Measurements from ENCODE around the gene FAM120AOS.

FAM120AOS gene
- total RNA-seq: 59.1 to 76.6 (median 69.9) reads per million in 3 donors

DNA sequence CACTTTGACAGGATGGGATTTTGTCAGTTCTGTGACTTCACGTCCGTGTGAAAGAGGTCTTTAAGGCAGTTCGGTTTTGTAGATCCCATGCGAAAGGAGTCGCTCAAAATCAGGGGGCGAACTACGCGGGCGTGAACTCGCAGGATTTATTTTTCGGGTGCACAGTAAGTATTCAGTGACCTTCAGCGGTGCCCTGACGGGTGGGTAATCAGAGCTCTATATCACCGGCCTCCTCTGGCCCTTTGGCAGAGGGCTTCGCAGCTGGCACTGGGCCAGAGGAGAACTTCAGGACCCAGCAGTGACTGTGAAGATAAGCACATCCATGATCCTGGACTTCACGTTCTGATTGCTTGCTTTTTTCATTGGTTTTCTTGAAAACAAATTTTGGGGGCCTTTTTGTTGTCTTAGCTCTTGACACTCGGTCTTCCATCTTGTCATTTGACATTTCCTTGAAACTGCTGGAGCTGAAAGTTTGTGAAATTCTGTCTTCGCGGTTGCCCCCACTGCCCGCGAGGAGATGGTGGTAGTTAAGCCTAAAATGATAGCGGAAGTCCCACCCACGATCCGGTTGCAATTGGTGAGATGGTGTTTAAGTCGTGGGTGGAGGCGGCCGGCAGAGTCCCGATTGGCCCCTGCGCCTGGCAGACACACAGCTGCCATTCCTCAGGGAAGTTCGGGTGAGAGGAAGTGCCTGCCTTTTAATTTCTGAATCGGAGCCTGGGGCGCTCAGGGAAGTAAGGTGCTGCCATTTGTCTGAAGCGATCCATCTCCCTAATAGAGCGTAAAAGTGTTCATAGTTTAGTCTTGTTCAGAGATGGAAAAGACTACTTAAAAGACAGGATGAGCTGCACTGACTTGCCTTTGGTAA is at the start of gene FAM120AOS:
Gene FAM120AOS, minus strand, starts transcription at position 535 of the 868 bp plus-strand sequence. CDS start 872 bp downstream, outside the sequence.
- Histone ChIP-seq H3K27ac (ENCODE audit: insufficient read depth, low read length, poor library complexity, severe bottlenecking) (peak within 1 kb of the TSS; percentile 72), H3K4me1 (ENCODE audit: control insufficient read depth, insufficient read depth, low read length, poor library complexity, severe bottlenecking) (peaks cover 18% of the 10 kb centered on the region), H3K9me3 (ENCODE audit: control insufficient read depth, low read length) (no peaks in the 10 kb centered on the region), H3K4me3 (ENCODE audit: insufficient read depth, low read depth, low read length, poor library complexity, severe bottlenecking) (peak within 1 kb of the TSS; percentile 77), H3K27me3 (replicated peaks; ENCODE audit: control insufficient read depth, insufficient read depth, low read length, poor library complexity, severe bottlenecking) (no peaks in the 10 kb centered on the region), H3K36me3 (ENCODE audit: control insufficient read depth, insufficient read depth, low read length) (peaks cover under 1% of the 10 kb centered on the region)
- peak; percentile 74 to 84 (median 83) for DNase-seq

DNA sequence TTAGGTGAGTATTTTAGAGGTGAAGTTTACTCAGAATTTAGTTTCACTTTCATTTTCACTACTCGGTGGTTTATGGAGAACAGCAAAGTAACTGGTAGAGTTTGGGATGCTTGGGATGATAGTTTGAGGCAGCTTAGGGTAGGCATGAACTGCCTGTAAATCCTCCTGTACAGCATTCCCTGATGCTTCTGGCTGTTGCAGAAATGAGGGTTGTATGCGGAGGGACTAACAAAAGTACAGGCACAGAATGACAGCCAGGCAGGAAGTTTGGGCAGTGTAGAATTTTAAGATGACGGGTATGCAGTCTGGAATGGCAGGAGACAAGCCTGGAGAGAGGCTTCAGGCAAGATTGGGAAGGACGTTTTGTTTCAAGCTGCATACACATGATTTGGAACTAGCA is 48.0 kb upstream of the FAM120AOS start:
- Histone ChIP-seq H3K27ac (ENCODE audit: insufficient read depth, low read length, poor library complexity, severe bottlenecking) (peak overlapping the region; percentile 34), H3K9me3 (ENCODE audit: control insufficient read depth, low read length) (no peaks in the 10 kb centered on the region)
- DNase-seq: no peak

DNA sequence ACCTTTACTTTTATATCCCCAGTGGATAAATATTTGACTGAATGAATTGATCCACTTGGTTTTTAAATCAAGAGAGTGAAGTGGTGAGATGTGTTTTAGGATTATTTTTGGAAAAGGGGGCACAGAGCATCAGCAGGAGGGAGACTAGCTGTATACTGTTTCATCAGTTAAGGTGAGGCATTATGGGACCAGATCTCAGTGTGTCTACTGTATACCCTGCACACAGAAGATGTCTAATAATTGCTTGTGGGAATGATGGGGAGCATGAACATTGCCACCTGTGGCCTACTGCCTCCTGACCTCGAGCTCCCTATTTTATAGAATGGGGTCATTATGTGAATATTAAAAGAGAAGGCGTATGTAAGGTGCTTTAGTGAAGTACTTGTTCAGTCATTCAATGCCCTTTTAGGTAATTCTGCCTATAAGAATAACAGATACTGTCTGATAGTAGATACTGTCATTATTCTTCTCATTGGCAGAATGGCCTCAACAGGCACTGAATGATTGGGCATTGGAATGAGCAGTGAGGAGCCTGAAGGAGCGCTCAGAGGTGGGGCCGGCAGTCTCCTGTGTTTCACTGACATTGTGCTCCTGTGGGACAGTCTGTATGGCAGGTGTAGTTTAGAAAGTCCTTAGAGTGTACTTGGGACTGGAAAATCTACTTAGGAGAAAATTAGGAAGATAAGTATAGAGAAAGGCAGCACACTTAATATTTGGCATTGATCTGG is 47.4 kb upstream of the FAM120AOS start:
- Histone ChIP-seq H3K9me3 (ENCODE audit: control insufficient read depth, low read length) (no peaks in the 10 kb centered on the region), H3K36me3 (ENCODE audit: control insufficient read depth, insufficient read depth, low read length) (peaks cover 17% of the 10 kb centered on the region), H3K27ac (ENCODE audit: insufficient read depth, low read length, poor library complexity, severe bottlenecking) (peak overlapping the region; percentile 34), H3K27me3 (replicated peaks; ENCODE audit: control insufficient read depth, insufficient read depth, low read length, poor library complexity, severe bottlenecking) (no peaks in the 10 kb centered on the region), H3K4me1 (ENCODE audit: control insufficient read depth, insufficient read depth, low read length, poor library complexity, severe bottlenecking) (peaks cover 10% of the 10 kb centered on the region), H3K4me3 (ENCODE audit: insufficient read depth, low read depth, low read length, poor library complexity, severe bottlenecking) (peak overlapping the region; percentile 55)
- DNase-seq: no peak

More for the DNA sequence above, 48.0 kb upstream of the FAM120AOS start:
- Histone ChIP-seq H3K27me3 (replicated peaks; ENCODE audit: control insufficient read depth, insufficient read depth, low read length, poor library complexity, severe bottlenecking) (no peaks in the 10 kb centered on the region), H3K4me3 (ENCODE audit: insufficient read depth, low read depth, low read length, poor library complexity, severe bottlenecking) (peak overlapping the region; percentile 55), H3K4me1 (ENCODE audit: control insufficient read depth, insufficient read depth, low read length, poor library complexity, severe bottlenecking) (peaks cover 10% of the 10 kb centered on the region), H3K36me3 (ENCODE audit: control insufficient read depth, insufficient read depth, low read length) (peaks cover 17% of the 10 kb centered on the region)

DNA sequence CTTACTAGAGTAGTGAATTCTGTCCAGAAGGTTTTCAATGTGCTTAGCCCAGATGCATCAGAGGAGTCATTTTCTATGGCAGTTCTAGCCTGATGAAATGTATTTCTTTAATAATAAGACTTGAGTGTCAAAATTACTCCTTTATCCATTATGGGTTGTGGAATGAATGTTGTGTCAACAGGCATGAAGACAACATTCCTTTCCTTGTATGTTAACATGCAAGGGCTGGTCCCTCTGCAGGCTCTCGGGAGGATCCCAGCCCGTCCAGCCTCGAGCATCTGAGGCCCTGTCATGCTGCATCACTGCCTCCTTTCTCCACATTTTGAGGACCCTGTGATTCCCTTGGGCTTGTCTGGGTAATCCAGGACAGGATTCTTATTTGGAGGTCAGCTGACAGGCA is 42.9 kb upstream of the FAM120AOS start:
- peaks cover 33% of the 10 kb centered on the region for H3K36me3 ChIP-seq (ENCODE audit: control insufficient read depth, insufficient read depth, low read length)
- no peaks in the 10 kb centered on the region for H3K9me3 ChIP-seq (ENCODE audit: control insufficient read depth, low read length)

DNA sequence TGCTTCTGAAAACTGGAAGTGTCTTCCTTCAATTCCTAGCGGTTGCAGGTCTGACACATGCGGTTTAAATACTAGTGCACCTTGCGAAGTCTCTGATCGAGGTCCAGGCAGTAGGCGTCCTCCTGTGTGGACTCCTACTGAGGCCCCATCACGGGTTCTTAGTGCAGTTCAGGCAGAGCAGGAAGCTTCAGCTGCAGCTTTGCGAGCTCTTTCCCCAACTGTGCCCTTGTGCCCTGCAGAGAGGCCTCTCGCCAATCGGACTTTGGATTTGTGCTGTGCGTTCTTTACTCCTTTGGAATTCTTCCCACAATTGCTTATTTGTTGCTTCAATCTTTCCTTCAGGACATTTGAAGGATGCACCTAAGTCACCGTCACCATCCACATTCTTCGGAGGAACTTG is 40.6 kb upstream of the FAM120AOS start:
- no peak for DNase-seq
- Histone ChIP-seq H3K27ac (ENCODE audit: insufficient read depth, low read length, poor library complexity, severe bottlenecking) (no peak overlapping the region), H3K36me3 (ENCODE audit: control insufficient read depth, insufficient read depth, low read length) (peaks cover 32% of the 10 kb centered on the region), H3K4me3 (ENCODE audit: insufficient read depth, low read depth, low read length, poor library complexity, severe bottlenecking) (no peak overlapping the region), H3K4me1 (ENCODE audit: control insufficient read depth, insufficient read depth, low read length, poor library complexity, severe bottlenecking) (no peaks in the 10 kb centered on the region), H3K9me3 (ENCODE audit: control insufficient read depth, low read length) (no peaks in the 10 kb centered on the region), H3K27me3 (replicated peaks; ENCODE audit: control insufficient read depth, insufficient read depth, low read length, poor library complexity, severe bottlenecking) (no peaks in the 10 kb centered on the region)

More for the DNA sequence above, 42.9 kb upstream of the FAM120AOS start:
- Histone ChIP-seq H3K27ac (ENCODE audit: insufficient read depth, low read length, poor library complexity, severe bottlenecking) (no peak overlapping the region), H3K27me3 (replicated peaks; ENCODE audit: control insufficient read depth, insufficient read depth, low read length, poor library complexity, severe bottlenecking) (no peaks in the 10 kb centered on the region), H3K4me1 (ENCODE audit: control insufficient read depth, insufficient read depth, low read length, poor library complexity, severe bottlenecking) (peaks cover 10% of the 10 kb centered on the region), H3K4me3 (ENCODE audit: insufficient read depth, low read depth, low read length, poor library complexity, severe bottlenecking) (no peak overlapping the region)
- no peak for DNase-seq

DNA sequence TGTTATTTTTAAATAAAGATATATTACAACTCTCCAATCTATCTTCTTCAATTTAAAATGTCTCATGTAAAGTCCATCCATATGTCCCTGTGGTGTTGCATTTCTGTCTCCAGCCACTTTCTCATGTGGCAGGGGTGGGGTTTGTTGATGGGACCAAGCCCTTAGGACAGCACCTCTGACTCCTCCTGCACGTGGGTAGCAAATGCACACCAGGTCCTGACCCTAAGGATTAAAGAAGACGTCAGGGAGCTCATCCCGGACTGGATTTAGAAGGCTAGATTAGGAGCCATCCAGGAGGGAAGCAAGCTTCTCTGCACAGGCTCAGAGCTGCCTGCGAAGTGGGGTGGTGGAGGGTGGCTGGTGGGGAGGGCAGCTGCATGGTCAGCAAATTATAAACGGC is 38.9 kb upstream of the FAM120AOS start:
- Histone ChIP-seq H3K4me1 (ENCODE audit: control insufficient read depth, insufficient read depth, low read length, poor library complexity, severe bottlenecking) (no peaks in the 10 kb centered on the region), H3K9me3 (ENCODE audit: control insufficient read depth, low read length) (no peaks in the 10 kb centered on the region), H3K27me3 (replicated peaks; ENCODE audit: control insufficient read depth, insufficient read depth, low read length, poor library complexity, severe bottlenecking) (no peaks in the 10 kb centered on the region), H3K27ac (ENCODE audit: insufficient read depth, low read length, poor library complexity, severe bottlenecking) (no peak overlapping the region), H3K36me3 (ENCODE audit: control insufficient read depth, insufficient read depth, low read length) (peaks cover 24% of the 10 kb centered on the region), H3K4me3 (ENCODE audit: insufficient read depth, low read depth, low read length, poor library complexity, severe bottlenecking) (no peak overlapping the region)
- no peak for DNase-seq

DNA sequence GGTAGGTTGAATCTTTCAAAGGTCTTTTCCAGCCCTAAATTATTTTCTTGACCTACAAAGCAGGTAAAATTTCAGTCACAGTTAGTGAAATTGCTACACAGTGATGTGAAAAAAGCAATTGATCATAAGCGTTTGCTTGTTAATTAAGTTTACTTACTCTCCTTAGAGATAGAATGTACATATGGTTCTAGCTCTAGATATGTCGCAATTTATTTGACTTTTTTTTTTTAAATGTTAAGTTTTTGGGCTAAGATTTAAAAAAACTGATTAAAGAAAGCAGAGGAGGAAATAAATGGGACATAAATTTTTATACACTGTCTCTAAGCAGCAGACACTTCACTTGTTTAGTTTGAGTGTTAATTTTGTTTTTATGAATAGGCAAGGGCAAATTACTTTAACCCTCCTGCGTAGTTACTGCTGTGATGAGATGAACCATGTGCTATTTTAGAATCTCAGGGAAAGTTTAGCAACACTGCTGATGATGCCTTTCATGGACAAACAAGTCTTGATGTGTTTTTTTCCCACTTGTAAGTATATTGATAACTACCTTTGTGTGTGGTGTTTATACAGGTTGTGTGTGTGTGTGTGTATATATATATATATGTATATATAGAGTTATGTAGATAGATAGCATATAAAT is 38.3 kb upstream of the FAM120AOS start:
- no peak for DNase-seq
- no peaks in the 10 kb centered on the region for H3K9me3 ChIP-seq (ENCODE audit: control insufficient read depth, low read length)
- H3K27ac ChIP-seq (ENCODE audit: insufficient read depth, low read length, poor library complexity, severe bottlenecking): no peak overlapping the region
- H3K4me1 ChIP-seq (ENCODE audit: control insufficient read depth, insufficient read depth, low read length, poor library complexity, severe bottlenecking): no peaks in the 10 kb centered on the region
- no peak overlapping the region for H3K4me3 ChIP-seq (ENCODE audit: insufficient read depth, low read depth, low read length, poor library complexity, severe bottlenecking)
- peaks cover 23% of the 10 kb centered on the region for H3K36me3 ChIP-seq (ENCODE audit: control insufficient read depth, insufficient read depth, low read length)
- H3K27me3 ChIP-seq (replicated peaks; ENCODE audit: control insufficient read depth, insufficient read depth, low read length, poor library complexity, severe bottlenecking): no peaks in the 10 kb centered on the region

DNA sequence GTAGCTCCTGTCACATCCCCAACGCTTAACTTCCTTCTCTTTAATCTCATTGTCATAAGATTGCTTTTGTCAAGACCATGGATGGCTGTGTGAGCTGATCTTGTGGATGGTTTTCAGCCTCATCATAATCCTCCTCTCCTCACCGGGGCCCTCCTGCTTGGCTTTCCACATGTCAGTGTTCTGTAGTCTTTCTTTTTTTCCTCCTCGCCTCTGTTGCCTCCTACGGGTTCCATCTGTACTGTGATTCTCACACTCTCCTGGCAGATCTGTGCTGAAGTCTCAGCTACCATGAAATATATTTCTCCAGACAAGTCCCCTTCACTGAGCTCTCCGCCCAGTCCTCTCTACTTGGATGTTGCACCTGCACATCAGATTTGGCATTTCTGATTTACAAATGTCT is 34.9 kb upstream of the FAM120AOS start:
- Histone ChIP-seq H3K27ac (ENCODE audit: insufficient read depth, low read length, poor library complexity, severe bottlenecking) (no peak overlapping the region), H3K4me3 (ENCODE audit: insufficient read depth, low read depth, low read length, poor library complexity, severe bottlenecking) (no peak overlapping the region), H3K9me3 (ENCODE audit: control insufficient read depth, low read length) (no peaks in the 10 kb centered on the region), H3K4me1 (ENCODE audit: control insufficient read depth, insufficient read depth, low read length, poor library complexity, severe bottlenecking) (no peaks in the 10 kb centered on the region), H3K27me3 (replicated peaks; ENCODE audit: control insufficient read depth, insufficient read depth, low read length, poor library complexity, severe bottlenecking) (no peaks in the 10 kb centered on the region), H3K36me3 (ENCODE audit: control insufficient read depth, insufficient read depth, low read length) (peaks cover 14% of the 10 kb centered on the region)
- no peak for DNase-seq

DNA sequence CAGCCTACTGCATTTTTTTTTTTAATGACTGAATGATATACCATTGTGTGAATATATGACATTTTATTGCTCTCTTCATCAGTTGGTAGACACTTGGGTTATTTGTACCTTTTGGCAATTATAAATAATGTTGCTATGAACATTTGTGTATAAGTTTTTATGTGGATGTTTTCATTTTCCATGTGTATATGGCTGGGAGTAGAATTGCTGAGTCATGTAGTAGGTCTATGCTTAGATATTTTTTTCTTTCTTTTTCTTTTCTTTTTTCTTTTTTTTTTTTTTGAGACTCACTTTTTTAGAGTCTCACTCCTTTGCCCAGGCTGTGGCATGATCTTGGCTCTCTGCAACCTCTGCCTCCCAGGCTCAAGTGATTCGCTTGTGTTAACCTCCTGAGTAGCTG is 32.9 kb upstream of the FAM120AOS start:
- H3K4me3 ChIP-seq (ENCODE audit: insufficient read depth, low read depth, low read length, poor library complexity, severe bottlenecking): no peak overlapping the region
- no peaks in the 10 kb centered on the region for H3K27me3 ChIP-seq (replicated peaks; ENCODE audit: control insufficient read depth, insufficient read depth, low read length, poor library complexity, severe bottlenecking)
- no peak overlapping the region for H3K27ac ChIP-seq (ENCODE audit: insufficient read depth, low read length, poor library complexity, severe bottlenecking)
- no peaks in the 10 kb centered on the region for H3K4me1 ChIP-seq (ENCODE audit: control insufficient read depth, insufficient read depth, low read length, poor library complexity, severe bottlenecking)
- H3K9me3 ChIP-seq (ENCODE audit: control insufficient read depth, low read length): no peaks in the 10 kb centered on the region
- H3K36me3 ChIP-seq (ENCODE audit: control insufficient read depth, insufficient read depth, low read length): peaks cover 14% of the 10 kb centered on the region
- DNase-seq: no peak

Measured in effector memory CD4-positive, alpha-beta T cell (primary cell).